Measurements from ENCODE around the gene GRAP2.
"Not testable (repeated sequence)": the region's sequence is repeated elsewhere in the genome, so short reads cannot be mapped to it uniquely, and the experiment has no call there.

GRAP2 gene

DNA sequence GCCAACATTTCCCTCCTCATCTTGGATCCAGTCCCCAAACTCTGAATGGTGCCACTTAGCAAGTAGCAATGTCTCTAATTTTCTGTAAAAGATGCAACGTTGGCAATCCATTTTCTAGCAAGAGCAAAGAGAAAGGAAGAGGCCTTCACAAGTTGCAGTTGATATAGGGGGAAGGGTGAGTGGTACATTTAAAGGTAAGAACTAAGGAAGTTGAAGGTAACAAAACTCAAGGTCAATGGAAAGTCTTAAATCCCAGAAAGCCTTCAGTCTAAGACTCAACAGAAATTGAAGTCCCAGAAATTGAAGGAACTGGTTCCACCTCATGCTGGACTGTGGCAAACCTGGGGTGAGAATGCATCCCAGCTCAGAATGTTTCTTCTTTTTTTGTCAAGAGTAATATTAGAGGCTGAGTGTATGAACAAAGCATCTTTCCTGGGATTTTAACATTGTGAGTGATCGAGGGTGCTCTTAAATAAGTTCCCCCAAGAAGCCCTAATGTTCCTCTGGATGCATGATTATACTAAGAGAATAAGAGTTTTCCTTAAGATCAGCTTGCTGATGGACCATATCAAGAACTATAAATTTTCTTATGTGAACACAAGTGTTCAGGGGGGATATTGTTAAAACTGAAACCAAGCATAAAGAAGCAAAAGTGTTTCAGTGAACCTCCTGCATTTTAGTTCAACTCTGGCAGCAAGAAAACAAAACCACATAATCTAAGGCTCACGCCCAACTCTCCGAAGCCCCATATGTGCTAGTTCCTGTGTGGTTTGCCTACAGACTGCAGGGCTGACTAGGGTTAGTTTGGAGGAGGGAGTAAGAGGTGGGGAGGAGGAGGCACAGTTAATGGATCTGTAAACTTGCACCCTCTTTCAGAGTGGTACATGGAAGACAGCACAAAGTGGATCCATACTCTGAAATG is at the start of gene GRAP2:
Gene GRAP2 (plus strand): TSS at position 779 of the 922 bp plus-strand sequence. CDS start 46,023 bp downstream, outside the sequence.
- FAIRE-seq (no peak), DNase-seq (ENCODE audit: low spot score) (no peak)

DNA sequence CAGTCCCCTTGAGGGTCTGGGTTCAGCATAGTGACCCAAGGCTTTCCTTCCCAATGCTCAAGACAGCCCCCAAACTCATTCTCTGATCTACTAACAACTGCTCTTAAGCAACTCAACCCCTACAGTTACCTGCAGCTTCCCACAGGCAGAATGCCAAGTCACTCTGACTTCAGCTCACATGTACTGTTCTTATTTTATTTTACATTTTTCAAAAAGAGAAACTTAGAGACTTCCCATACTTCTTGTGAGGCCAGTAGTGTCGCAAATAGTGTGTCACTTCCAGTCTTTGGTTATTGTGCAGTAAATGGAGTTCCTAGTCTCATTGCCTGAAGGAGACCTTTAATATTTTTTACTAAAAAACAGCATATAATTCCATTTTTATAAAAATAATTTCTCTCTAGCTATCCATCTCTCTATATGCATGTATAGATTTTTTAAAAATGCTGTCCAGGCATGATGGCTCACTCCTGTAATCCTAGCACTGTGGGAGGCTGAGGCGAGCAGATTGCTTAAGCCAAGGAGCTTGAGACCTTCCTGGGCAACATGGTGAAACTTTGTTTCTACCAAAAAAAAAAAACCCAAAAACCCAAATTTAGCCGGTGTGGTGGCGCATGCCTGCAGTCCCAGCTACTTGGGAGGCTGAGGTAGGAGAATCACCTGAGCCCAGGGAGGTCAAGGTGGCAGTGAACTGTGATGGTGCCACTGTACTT is 49.1 kb upstream of the GRAP2 start:
- no peak for DNase-seq (ENCODE audit: low spot score)
- FAIRE-seq = no peak

DNA sequence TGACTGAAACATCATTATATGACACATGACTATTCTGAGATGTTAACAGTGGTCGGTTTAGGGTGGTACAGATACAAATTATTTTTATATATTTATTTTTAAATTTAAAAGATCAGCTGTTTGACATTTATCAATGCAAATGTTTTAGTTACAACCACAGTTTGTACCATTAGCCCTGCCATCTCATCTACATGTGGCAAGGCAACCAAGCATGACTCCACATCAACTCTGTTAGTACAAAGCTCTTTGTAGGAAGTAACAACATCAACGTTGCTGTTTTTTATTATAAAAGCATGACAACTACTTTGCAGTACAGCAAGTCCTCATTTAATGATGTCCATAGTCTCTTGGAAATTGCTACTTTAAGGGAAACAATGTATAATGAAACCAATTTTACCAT is 48.1 kb upstream of the GRAP2 start:
- no peak for FAIRE-seq
- DNase-seq (ENCODE audit: low spot score) = no peak

DNA sequence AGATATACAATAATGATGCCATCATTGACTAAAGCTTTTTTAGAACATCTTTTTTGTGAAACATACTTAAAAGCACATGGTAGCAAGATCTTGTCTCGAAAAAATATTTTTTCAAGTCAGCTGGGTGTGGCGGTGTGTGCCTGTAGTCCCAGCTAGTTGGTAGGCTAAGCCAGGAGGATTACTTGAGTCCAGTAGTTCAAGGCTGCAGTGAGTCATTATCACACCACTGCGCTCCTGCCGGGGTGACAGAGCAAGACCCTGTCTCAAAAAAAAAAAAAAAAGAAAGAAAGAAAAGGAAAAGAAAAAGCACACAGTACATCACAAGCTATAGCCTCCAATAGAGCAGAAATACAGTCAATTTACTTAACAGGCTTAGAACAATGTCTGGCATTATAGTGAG is 44.3 kb upstream of the GRAP2 start:
- FAIRE-seq (no peak), DNase-seq (ENCODE audit: low spot score) (no peak)

DNA sequence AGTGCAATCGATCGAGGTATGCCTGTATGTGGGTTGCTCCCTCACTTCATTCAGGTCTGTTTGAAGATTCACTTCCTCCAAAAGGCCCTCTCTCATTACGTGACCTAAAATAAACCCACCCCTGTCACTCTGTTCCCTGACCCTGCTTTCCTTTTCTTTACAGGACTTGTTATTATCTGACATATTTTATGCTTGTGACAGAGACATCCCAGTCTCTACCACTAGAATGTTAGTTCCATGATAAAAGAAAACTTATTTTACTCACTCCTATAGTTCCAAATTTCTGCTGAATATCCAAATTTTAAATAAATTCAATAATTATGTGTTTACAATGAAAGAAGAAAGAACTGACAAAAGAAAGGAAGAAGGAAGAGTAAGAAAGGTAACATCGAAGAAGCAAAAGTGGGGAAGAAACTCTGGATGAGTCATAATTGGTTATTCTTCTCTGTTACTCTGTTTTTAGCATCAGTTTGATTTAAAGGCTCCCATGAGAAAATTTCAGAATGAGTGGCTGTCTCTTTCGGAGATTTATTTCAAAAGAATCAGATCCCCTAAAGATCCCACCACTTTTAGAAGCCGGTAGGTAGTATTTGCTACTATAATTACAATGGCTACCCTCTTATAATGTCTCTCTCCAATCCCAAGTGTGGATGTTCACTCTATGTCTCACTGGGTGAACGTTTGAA is 40.8 kb upstream of the GRAP2 start:
- DNase-seq (ENCODE audit: low spot score) (no peak), FAIRE-seq (no peak)

DNA sequence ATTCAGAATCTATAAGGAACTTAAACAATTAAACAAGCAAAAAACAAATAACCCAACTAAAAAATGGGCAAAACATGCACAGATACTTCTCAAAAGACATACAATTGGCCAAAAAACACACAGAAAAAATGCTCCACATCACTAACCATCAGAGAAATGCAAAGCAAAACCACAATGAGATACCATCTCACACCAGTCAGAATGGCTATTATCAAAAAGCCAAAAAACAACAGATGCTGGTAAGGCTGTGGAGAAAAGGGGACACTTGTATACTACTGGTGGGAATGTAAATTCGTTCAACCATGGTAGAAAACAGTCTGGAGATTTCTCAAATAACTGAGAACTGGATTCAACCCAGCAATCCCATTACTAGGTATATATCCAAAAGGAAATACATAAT is 32.1 kb upstream of the GRAP2 start:
- DNase-seq (ENCODE audit: low spot score) = no peak
- FAIRE-seq = no peak

DNA sequence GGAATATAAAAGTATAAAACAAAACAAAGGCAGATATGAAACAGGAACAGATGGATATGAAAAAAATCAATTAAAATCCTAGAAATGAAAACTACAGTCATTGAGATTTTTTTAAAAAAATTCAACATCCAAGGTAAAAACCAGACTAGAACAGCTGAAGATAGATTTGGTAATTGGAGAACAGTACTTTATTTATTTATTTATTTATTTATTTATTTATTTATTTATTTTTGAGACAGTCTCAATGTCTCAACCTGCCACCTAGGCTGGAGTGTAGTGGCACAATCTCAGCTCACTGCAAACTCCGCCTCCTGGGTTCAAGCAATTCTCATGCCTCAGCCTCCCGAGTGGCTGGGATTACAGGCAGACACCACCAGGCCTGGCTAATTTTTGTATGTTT is 31.1 kb upstream of the GRAP2 start:
- DNase-seq (ENCODE audit: low spot score); FAIRE-seq: not testable (repeated sequence)

DNA sequence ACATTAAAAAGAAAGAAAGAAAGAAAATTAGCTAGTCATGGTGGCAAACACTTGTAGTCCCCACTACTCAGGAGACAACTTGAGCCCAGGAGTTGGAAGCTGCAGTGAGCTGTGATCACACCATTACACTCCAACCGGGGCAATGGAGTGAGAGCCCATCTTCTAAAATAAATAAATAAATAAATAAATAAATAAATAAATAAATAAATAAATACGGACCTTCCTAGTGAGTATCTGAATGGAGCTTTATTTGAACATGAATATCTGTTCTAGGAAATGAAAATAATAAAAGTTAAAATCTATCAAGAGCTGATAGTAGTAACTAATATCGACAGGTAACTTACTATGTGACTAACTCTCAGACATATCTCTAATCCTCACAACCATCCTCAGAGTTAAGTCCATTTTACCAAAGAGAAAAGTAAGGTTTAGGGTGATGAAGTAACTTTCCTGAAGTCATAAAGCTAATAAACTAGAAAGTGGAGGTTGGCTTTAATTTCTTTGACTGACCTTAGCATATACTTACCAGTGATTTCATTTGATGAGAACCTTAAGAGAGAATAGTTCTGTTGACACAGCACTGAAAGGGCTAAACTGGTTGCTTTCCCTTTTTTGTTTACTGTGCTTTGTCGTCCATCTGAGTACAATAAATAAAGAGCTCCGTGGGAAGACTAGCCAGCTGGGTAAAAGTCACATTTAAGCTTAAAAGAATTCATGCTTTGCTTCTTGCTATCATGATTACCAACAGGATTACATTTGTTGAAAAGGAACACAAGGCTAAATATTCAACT is 29.7 kb upstream of the GRAP2 start:
- FAIRE-seq (no peak), DNase-seq (ENCODE audit: low spot score) (no peak)

DNA sequence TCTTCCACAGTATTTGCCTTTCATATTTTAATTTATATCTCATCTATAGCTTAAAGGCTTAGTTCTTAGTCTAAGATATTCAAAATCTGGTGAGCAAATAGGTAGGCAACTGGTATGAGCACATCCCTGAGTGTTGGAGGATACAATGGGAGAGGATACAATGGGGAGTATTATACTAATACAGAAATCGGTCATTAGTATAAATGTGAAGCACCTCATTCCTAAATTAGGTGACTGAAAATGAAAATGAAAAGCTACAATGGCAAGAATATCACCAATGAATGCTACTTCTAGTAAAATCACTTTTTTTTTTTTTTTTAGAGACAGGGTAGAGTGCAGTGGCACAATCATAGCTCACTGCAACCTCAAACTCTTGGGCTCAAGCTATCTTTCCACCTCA is 28.3 kb upstream of the GRAP2 start:
- DNase-seq (ENCODE audit: low spot score) (no peak), FAIRE-seq (no peak)

DNA sequence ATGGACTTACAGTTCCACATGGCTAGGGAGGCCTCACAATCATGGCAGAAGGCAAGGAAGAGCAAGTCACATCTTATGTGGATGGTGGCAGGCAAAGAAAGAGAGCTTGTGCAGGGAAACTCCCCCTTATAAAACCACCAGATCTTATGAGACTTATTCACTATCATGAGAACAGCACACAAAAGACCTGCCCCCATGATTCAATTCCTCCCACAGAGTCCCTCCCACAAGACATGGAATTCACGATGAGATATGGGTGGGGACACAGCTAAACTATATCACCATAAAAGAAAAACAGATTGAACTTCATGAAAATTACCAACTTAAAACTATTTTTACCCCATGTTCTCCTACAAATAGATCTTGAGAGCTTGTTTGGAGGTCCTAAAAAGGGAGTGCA is 26.9 kb upstream of the GRAP2 start:
- DNase-seq (ENCODE audit: low spot score) (no peak), FAIRE-seq (no peak)

DNA sequence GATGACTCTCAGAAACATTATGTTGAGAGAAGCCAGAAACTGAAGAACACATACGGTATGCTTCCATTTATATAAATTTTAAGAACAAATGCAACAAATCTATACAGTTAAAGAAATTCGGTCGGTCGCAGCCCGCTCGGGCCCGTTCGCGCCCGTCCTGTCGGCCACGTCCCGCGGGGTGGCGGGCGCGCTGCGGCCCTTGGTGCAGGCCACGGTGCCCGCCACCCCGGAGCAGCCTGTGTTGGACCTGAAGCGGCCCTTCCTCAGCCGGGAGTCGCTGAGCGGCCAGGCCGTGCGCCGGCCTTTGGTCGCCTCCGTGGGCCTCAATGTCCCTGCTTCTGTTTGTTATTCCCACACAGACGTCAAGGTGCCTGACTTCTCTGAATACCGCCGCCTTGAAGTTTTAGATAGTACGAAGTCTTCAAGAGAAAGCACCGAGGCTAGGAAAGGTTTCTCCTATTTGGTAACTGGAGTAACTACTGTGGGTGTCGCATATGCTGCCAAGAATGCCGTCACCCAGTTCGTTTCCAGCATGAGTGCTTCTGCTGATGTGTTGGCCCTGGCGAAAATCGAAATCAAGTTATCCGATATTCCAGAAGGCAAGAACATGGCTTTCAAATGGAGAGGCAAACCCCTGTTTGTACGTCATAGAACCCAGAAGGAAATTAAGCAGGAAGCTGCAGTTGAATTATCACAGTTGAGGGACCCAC is 25.6 kb upstream of the GRAP2 start:
- not testable (repeated sequence) for FAIRE-seq; DNase-seq (ENCODE audit: low spot score)

DNA sequence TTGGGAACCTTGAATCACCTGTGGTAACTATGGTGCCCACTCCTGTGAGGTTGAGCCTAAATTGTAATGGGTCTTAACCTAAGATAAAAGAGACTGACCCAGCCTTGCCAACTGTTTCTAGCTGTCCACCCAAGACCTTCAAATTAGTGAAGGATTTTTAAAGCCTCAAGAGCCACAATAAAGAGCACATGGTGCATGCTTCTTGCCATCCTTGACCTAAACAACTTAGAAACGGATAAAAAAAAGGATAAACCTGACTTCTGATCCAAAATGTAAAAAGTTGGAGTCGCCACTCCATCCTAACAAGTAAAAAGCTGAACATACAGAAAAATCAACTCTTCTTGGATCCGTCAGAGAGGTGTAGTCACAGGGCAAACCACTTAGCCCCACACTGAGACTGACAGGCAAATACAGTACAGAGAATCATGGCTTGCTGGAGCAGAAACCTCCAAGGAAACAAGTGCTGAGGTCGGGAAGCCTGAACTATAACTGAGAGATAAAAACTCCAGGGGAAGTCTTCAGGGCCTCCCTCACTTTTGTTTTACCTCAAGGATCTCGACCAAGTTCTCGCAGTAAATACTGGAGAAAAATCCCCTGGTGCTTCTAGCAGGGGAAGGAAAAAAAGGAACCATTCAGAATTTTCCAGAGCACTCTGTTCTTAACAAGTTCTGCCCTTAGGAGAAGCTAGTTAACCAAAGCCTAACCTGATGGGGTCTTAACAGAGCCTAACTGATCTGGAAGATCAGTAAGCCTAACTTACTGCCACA is 23.6 kb upstream of the GRAP2 start:
- no peak for FAIRE-seq
- no peak for DNase-seq (ENCODE audit: low spot score)

DNA sequence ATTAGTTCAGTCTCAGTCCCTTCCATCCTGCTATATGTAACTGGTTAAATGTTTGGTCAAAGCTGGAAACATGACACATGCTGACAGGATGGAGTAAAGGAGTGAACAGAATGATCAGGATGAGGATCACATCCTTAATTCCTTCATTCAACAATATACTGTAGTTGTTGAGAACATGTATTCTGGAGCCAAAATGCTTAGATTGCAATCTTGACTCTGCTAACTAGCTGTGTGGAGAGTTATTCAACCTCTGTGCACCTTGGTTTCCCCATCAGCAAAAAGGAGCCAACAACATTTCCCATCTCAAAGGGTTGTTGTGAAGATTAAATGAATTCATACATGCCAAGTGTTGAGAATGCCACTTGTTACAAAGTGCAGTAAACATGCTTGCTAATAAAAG is 20.2 kb upstream of the GRAP2 start:
- DNase-seq (ENCODE audit: low spot score) (no peak), FAIRE-seq (no peak)

DNA sequence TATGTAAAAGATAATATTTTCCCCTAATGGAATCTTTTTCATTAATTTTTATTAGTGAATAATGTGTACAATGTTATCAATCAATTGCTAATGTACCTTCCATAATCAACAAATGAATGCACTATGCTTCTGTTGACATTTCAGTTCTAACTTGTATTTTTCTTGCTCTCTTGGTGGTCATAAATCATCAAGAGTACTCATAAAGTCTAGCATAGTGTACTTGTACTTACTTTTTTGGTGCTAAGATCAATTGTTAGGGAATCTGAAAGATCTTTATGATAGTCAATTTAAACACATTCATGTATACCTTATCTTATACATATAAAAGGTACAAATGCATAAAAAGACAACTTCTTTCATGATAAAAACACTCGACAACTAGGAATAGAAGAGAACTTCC is 17.8 kb upstream of the GRAP2 start:
- no peak for FAIRE-seq
- DNase-seq (ENCODE audit: low spot score) = no peak

DNA sequence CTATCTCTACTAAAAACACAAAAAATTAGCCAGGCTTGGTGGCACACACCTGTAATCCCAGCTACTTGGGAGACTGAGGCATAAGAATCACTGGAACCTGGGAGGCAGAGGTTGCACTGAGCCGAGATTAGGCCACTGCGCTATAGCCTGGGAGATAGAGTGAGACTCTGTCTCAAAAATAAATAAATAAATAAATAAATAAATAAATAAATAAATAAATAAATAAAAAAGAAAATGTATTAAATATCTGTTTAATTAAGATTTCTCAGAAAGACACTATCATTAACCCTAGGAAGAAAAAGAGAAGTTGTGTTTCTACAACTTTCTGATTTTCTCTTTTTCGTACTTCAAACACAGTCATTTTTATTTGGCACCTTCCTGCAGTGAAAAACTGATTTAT is 11.0 kb upstream of the GRAP2 start:
- DNase-seq (ENCODE audit: low spot score); FAIRE-seq: not testable (repeated sequence)

DNA sequence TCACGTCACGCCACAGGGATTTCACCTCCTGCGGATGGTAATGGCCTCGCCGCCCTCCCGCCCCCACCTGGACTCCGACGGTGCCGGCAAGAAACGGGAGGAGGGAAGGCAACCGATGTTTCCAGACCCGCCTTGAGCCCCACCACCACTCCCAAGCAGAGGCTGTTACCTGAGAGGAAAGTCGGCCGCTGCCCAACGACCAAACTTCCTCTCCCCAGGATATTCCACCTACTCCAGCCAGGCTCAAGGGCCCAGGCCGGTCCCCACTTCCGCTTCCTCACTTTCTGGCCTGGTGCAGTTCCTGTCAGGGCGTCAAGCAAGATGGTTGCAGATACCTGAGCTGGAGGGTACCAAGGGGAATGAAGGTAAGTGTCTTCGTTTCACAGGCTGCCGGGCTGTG is 7.4 kb upstream of the GRAP2 start, which contains the start of gene ENTHD1:
Gene ENTHD1 (minus strand): TSS at position 235 of the 400 bp plus-strand sequence. CDS start 6,012 bp downstream, outside the sequence.
- DNase-seq (ENCODE audit: low spot score) = no peak
- no peak for FAIRE-seq

DNA sequence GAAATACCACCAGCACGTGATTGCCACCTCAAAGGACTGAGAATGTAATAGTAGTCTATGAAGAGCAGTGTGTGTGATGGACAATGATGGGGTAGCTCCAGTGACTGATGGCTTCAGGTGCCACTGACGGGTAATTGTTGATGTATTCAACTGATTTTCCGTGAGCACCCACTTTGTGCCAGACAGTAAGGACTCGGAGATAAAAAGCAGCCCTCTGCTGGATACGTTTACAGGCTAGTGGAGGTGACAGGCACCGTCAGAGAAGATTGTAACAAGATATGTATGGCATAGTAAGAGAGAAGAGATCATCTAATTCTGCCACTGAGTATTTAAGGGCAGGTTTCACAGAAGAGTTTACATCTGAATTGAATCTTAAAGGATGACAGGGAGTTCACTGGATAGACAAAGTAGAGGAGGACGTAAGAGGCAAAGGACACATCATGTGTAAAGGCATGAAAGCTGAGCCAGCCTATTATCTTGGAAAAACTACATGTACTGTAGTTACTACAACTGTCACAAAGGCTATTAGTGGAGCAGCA is 6.3 kb upstream of the GRAP2 start:
- FAIRE-seq (no peak), DNase-seq (ENCODE audit: low spot score) (no peak)

DNA sequence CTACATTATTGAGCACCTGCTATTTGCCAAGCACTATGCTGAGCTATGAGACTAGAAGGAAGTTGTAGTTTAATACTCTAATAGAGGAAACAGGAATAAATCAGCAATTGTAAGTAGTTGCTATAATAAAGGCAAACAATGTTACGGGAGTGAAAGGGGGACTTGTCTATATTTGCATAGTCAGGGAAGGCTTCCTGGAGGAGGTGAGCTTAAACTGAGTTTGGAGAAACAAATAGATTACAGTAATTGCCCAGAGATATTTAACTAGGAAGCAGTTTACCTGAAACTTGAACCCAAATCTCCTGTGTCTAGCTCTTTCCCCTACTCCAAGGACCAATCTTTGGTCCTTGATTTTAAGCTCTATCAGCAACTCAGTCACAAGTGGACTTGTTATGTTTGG is 5.2 kb upstream of the GRAP2 start:
- no peak for FAIRE-seq
- no peak for DNase-seq (ENCODE audit: low spot score)

DNA sequence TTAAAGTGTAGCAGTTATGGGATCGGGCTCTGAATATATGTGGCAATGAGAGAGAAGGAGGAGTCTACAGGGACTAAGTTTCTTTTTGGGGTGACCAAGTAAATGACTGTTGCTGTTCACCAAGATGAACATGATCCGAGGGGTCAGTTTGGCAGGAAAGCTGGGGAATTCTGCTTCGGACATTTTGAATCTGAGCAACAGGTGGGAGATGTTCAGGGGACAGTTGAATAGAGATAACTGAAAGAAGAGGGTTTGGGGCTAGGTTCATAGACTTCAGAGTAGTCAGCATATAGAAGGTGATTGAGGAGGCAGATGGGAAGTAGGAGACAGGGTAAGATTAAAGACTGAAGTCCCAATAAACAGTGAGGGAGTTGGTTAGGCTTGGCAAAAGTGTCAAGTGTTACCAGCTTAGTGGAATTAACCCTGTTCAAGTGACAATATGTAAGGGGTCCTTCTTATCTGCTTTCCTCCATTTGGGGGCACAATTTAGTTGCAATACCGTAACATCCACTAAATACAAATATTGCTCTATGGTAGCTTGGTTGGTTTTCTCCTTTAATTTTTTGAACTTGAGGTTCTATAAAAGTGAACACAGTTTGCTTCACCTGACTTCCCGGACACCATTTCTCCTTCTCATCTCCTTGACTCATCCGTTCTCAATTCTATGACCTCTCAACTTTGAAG is 4.4 kb upstream of the GRAP2 start:
- DNase-seq (ENCODE audit: low spot score) (no peak), FAIRE-seq (no peak)
